ENCODE measurements around the gene ARHGAP15. TPM values are rescaled to one million over a fixed set of nuclear protein-coding genes. Genes with fewer than 3 reads are reported as not detected.

Gene ARHGAP15
- total RNA-seq, 1 donor from 2014 or later, result 7.0 TPM

DNA sequence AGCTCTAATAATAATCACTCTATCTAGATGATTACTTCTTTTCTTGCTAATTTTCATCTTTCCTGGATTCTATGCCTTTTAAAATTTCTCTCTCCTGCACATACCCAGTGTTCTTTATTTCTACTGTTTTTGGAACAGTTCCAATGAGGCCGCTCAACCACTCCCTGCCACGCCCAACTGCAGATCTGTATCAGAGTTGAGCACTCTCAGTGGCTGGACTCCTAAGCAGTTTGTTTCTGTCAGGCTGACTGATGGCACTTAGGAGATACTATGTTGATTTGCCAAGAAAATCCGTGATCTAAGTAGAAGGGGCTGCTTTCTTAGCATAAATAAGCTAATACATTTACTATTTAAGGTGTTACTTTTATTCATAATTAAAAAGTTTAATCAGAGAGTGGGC lies 192.8 kb downstream of the ARHGAP15 start:
- Histone ChIP-seq H3K4me1 (no peaks in the 10 kb centered on the region), H3K27ac (replicated peaks) (no peak overlapping the region), H3K4me3 (no peak overlapping the region), H3K36me3 (no peaks in the 10 kb centered on the region), H3K27me3 (ENCODE audit: low read depth) (no peaks in the 10 kb centered on the region), H3K9me3 (replicated peaks) (no peaks in the 10 kb centered on the region)
- TF ChIP-seq, protein P1, sequence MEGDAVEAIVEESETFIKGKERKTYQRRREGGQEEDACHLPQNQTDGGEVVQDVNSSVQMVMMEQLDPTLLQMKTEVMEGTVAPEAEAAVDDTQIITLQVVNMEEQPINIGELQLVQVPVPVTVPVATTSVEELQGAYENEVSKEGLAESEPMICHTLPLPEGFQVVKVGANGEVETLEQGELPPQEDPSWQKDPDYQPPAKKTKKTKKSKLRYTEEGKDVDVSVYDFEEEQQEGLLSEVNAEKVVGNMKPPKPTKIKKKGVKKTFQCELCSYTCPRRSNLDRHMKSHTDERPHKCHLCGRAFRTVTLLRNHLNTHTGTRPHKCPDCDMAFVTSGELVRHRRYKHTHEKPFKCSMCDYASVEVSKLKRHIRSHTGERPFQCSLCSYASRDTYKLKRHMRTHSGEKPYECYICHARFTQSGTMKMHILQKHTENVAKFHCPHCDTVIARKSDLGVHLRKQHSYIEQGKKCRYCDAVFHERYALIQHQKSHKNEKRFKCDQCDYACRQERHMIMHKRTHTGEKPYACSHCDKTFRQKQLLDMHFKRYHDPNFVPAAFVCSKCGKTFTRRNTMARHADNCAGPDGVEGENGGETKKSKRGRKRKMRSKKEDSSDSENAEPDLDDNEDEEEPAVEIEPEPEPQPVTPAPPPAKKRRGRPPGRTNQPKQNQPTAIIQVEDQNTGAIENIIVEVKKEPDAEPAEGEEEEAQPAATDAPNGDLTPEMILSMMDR (IDR thresholded peaks at IDR 0.05; ENCODE audit: borderline replicate concordance), result no peak
- intact Hi-C loops (cut with micrococcal nuclease), result no loop called here
- DNase-seq, result no peak

DNA sequence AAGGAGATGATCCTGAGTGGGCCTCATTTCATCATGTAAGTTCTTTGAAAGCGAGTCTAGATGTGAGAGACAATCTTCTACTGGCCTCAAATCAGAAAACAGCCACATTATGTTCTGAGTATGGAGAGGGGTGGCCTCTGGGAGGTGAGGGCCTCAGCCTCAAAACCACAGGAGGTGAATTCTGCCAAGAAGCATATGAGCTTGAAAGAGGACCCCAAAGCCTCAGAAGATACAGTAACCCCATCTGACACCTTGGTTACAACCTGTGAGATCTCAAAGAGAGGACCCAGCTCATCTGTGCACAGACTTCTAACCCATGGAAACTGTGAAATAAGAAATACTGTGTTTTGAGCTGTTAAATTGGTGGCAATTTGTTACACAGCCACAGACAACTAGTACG lies 200.1 kb downstream of the ARHGAP15 start:
- no peak overlapping the region for H3K4me3 ChIP-seq
- H3K27ac ChIP-seq (replicated peaks), result no peak overlapping the region
- H3K36me3 ChIP-seq, result no peaks in the 10 kb centered on the region
- no peaks in the 10 kb centered on the region for H3K27me3 ChIP-seq (ENCODE audit: low read depth)
- no peaks in the 10 kb centered on the region for H3K9me3 ChIP-seq (replicated peaks)
- no peaks in the 10 kb centered on the region for H3K4me1 ChIP-seq
- no peak for DNase-seq
- intact Hi-C loops (cut with micrococcal nuclease), result no loop called here
- TF ChIP-seq, protein P1 (IDR thresholded peaks at IDR 0.05; ENCODE audit: borderline replicate concordance), result no peak

DNA sequence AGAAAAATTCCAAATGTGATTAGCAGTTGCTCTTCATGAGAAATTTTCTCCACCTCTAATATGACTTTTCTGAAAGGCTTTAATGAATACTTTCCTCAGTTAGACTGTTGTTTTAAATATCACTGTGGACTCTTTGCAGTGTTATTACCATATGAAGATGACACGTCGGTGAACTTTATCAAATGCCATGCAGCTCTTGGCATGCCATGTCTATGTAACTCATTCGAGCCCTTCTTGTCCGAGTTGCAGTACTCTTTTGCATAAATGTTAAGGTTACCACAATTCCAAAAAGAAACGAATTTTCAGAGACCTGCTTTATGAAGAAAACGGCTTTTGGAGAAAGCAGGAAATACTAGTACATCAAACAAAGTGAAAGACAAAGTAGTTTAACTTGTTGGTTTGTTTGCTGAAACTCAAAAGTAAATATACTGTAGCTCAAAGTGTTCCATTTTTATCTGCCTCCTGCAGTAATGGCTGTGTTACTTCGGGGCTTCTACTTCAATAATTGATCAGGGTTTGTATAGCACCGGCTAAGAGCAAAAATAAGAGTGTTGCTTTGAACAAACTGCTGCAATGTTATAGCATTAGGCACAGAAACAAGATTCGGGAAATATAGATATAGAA lies 204.1 kb downstream of the ARHGAP15 start:
- Histone ChIP-seq H3K4me3 (no peak overlapping the region), H3K27ac (replicated peaks) (no peak overlapping the region), H3K27me3 (ENCODE audit: low read depth) (no peaks in the 10 kb centered on the region), H3K36me3 (no peaks in the 10 kb centered on the region), H3K4me1 (no peaks in the 10 kb centered on the region), H3K9me3 (replicated peaks) (no peaks in the 10 kb centered on the region)
- DNase-seq, result no peak
- TF ChIP-seq, protein P1 (IDR thresholded peaks at IDR 0.05; ENCODE audit: borderline replicate concordance), result no peak
- intact Hi-C loops (cut with micrococcal nuclease), result no loop called here

DNA sequence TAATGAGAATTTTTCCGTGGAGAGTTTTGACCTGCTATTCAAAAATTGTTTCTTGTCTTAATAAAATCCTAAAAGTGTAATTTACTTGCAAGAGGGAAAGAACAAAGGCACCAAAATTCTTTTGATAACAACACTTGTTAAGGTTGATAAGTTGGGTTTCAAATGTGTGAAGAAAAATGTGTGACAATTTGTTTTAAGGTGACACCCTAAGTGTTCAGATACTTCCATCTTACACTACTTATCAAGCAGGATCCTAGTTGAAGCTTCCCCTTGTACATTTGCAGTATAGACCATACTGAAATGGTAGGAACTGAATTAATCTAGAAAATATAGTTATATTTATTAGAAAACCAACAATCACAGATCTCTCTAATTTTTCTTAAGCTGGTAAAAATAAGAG lies 204.6 kb downstream of the ARHGAP15 start:
- Histone ChIP-seq H3K4me3 (no peak overlapping the region), H3K36me3 (no peaks in the 10 kb centered on the region), H3K27me3 (ENCODE audit: low read depth) (no peaks in the 10 kb centered on the region), H3K4me1 (no peaks in the 10 kb centered on the region), H3K9me3 (replicated peaks) (no peaks in the 10 kb centered on the region), H3K27ac (replicated peaks) (no peak overlapping the region)
- intact Hi-C loops (cut with micrococcal nuclease), result no loop called here
- TF ChIP-seq, protein P1 (IDR thresholded peaks at IDR 0.05; ENCODE audit: borderline replicate concordance), result no peak
- DNase-seq, result no peak

DNA sequence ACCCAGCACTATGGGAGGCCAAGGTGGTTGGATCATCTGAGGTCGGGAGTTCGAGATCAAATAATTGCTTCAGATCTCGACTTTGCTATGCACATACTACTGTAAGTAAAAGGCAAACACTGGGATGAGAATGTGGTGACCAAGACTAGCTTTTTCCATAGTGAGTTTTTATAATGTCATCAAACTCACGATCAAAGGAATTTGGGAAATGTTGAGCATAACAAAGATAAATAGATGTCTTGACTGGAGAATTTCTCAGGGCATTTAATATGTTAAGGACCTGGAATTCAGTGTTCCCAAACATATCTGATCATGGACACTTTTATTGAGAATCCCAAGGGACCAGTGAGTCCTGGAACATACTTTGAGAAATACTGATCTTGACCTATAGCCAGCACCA lies 205.6 kb downstream of the ARHGAP15 start:
- Histone ChIP-seq H3K4me3 (no peak overlapping the region), H3K27me3 (ENCODE audit: low read depth) (no peaks in the 10 kb centered on the region), H3K27ac (replicated peaks) (no peak overlapping the region), H3K36me3 (no peaks in the 10 kb centered on the region), H3K4me1 (no peaks in the 10 kb centered on the region), H3K9me3 (replicated peaks) (no peaks in the 10 kb centered on the region)
- TF ChIP-seq, protein P1 (IDR thresholded peaks at IDR 0.05; ENCODE audit: borderline replicate concordance), result no peak
- intact Hi-C loops (cut with micrococcal nuclease), result no loop called here
- DNase-seq, result no peak
